ENCODE results near the gene N4BP2L2. TPM values are rescaled to one million over a fixed set of nuclear protein-coding genes. Genes with fewer than 3 reads are reported as not detected.

N4BP2L2 gene
- total RNA-seq, 2 donors from 2014 or later: 59.6 to 82.3 TPM

- DNase-seq: no peak
- no peak overlapping the region for H3K4me3 ChIP-seq
- intact Hi-C loops (cut with DNase I): no loop called here
- no peaks in the 10 kb centered on the region for H3K4me1 ChIP-seq
- no peaks in the 10 kb centered on the region for H3K36me3 ChIP-seq
- no peaks in the 10 kb centered on the region for H3K9me3 ChIP-seq
- no peaks in the 10 kb centered on the region for H3K27me3 ChIP-seq
- no peak overlapping the region for H3K9ac ChIP-seq (ENCODE audit: low read depth in 2 of 2, low read length in 2 of 2)
- no peak for TF ChIP-seq CTCF (IDR thresholded peaks at IDR 0.05)
- H3K27ac ChIP-seq: no peak overlapping the region
Measured at GRCh38 chr13:32496599-32497160, 41.9 kb downstream of the N4BP2L2 start.

GRCh38 chr13:32495841-32496240 is 42.8 kb downstream of the N4BP2L2 start:
- Histone ChIP-seq H3K36me3 (no peaks in the 10 kb centered on the region), H3K27me3 (no peaks in the 10 kb centered on the region), H3K9me3 (no peaks in the 10 kb centered on the region), H3K4me1 (no peaks in the 10 kb centered on the region), H3K27ac (no peak overlapping the region), H3K4me3 (no peak overlapping the region), H3K9ac (ENCODE audit: low read depth in 2 of 2, low read length in 2 of 2) (no peak overlapping the region)
- no peak for TF ChIP-seq CTCF (IDR thresholded peaks at IDR 0.05)
- intact Hi-C loops (cut with DNase I): no loop called here
- no peak for DNase-seq

- H3K27ac ChIP-seq: no peak overlapping the region
- H3K36me3 ChIP-seq: no peaks in the 10 kb centered on the region
- TF ChIP-seq CTCF (IDR thresholded peaks at IDR 0.05): no peak
- no peak for DNase-seq
- no peaks in the 10 kb centered on the region for H3K4me1 ChIP-seq
- H3K27me3 ChIP-seq: no peaks in the 10 kb centered on the region
- intact Hi-C loops (cut with DNase I): no loop called here
- no peaks in the 10 kb centered on the region for H3K9me3 ChIP-seq
- no peak overlapping the region for H3K9ac ChIP-seq (ENCODE audit: low read depth in 2 of 2, low read length in 2 of 2)
- no peak overlapping the region for H3K4me3 ChIP-seq
Measured at GRCh38 chr13:32495429-32495828, 43.2 kb downstream of the N4BP2L2 start.

GRCh38 chr13:32491028-32491427 is 47.6 kb downstream of the N4BP2L2 start:
- H3K9me3 ChIP-seq: no peaks in the 10 kb centered on the region
- intact Hi-C loops (cut with DNase I): no loop called here

GRCh38 chr13:32476892-32477291 is 61.7 kb downstream of the N4BP2L2 start:
- H3K36me3 ChIP-seq: no peaks in the 10 kb centered on the region
- intact Hi-C loops (cut with DNase I): no loop called here
- H3K27me3 ChIP-seq: no peaks in the 10 kb centered on the region

More at GRCh38 chr13:32491028-32491427, 47.6 kb downstream of the N4BP2L2 start:
- Histone ChIP-seq H3K27me3 (no peaks in the 10 kb centered on the region), H3K4me1 (no peaks in the 10 kb centered on the region), H3K36me3 (no peaks in the 10 kb centered on the region), H3K9ac (ENCODE audit: low read depth in 2 of 2, low read length in 2 of 2) (no peak overlapping the region), H3K4me3 (no peak overlapping the region), H3K27ac (no peak overlapping the region)
- TF ChIP-seq CTCF (IDR thresholded peaks at IDR 0.05): no peak
- no peak for DNase-seq

More at GRCh38 chr13:32476892-32477291, 61.7 kb downstream of the N4BP2L2 start:
- DNase-seq: no peak
- TF ChIP-seq CTCF (IDR thresholded peaks at IDR 0.05): no peak
- Histone ChIP-seq H3K4me1 (no peaks in the 10 kb centered on the region), H3K27ac (no peak overlapping the region), H3K9me3 (no peaks in the 10 kb centered on the region), H3K4me3 (no peak overlapping the region), H3K9ac (ENCODE audit: low read depth in 2 of 2, low read length in 2 of 2) (no peak overlapping the region)
